ENCODE data around the gene SLC45A1. TPM values are rescaled to one million over a fixed set of nuclear protein-coding genes. Genes with fewer than 3 reads are reported as not detected.
"Not testable (repeated sequence)": the region's sequence is repeated elsewhere in the genome, so short reads cannot be mapped to it uniquely, and the experiment has no call there.

Gene SLC45A1
- total RNA-seq, 2 experiments from 2014 or later = 0.48 to 0.49 TPM

DNA sequence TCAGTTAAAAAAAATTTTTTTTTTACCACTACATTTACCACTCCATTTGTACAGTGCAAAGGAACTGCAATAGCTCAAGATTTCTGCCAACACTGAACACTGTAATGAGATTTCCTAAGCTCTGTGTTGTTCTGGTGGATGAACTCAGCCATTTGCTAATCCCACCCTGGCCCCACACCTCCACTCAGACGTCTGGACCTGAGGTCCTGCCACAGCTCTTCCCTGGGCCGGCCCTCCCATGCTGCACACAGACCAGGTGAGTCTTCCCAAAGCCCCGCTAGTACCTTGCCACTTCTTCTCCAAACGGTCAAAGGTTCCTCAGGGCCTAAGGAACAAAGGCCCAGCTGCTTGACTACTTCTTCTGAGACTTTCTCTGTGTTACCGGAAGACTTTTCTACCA, 56.4 kb downstream of the SLC45A1 start:
- POLR2A ChIA-PET = no interaction called here
- H3K27ac Mint-ChIP-seq = peak overlapping the region; percentile 73
- CTCF ChIA-PET = interaction anchor here (0.5 to 4.2 kb wide), 4 partner anchors 8 to 490 kb away, joined by 4 to 19 read pairs (median 6); no protein-coding TSS in a partner anchor
- DNase-seq (no peak), ATAC-seq (no peak)
- H3K4me1 Mint-ChIP-seq = peaks cover 72% of the 10 kb centered on the region
- H3K9me3 Mint-ChIP-seq (ENCODE audit: low read depth) = no peaks in the 10 kb centered on the region
- H3K27me3 Mint-ChIP-seq = no peaks in the 10 kb centered on the region
- H3K4me3 Mint-ChIP-seq = no peak overlapping the region
- H3K36me3 Mint-ChIP-seq (ENCODE audit: low read depth) = peaks cover 21% of the 10 kb centered on the region
- intact Hi-C loops (cut with DNase I, micrococcal nuclease) = no loop called here

GRCh38 chr1:8374812-8375211, 56.9 kb downstream of the SLC45A1 start:
- Mint-ChIP-seq H3K4me1 (peaks cover 74% of the 10 kb centered on the region), H3K9me3 (ENCODE audit: low read depth) (no peaks in the 10 kb centered on the region), H3K36me3 (ENCODE audit: low read depth) (peaks cover 21% of the 10 kb centered on the region), H3K4me3 (no peak overlapping the region), H3K27me3 (no peaks in the 10 kb centered on the region), H3K27ac (peak overlapping the region; percentile 73)
- intact Hi-C loops (cut with DNase I, micrococcal nuclease) = no loop called here
- ChIA-PET POLR2A (no interaction called here), CTCF (interaction anchor here (0.5 to 1.3 kb wide), 2 partner anchors 187 to 490 kb away, joined by 4 read pairs; no protein-coding TSS in a partner anchor)
- peak; percentile 50 for DNase-seq
- peak; percentile 57 for ATAC-seq

GRCh38 chr1:8376358-8376840, 58.5 kb downstream of the SLC45A1 start:
- no peaks in the 10 kb centered on the region for H3K27me3 Mint-ChIP-seq
- CTCF ChIA-PET = interaction anchor here (0.6 to 3.2 kb wide), 2 partner anchors 10 to 347 kb away, joined by 3 to 10 read pairs; no protein-coding TSS in a partner anchor
- ATAC-seq (no peak), DNase-seq (no peak)
- intact Hi-C loops (cut with DNase I, micrococcal nuclease) = no loop called here
- H3K9me3 Mint-ChIP-seq (ENCODE audit: low read depth) = no peaks in the 10 kb centered on the region
- peak overlapping the region; percentile 42 for H3K27ac Mint-ChIP-seq
- H3K4me3 Mint-ChIP-seq = no peak overlapping the region
- H3K4me1 Mint-ChIP-seq = peaks cover 76% of the 10 kb centered on the region
- H3K36me3 Mint-ChIP-seq (ENCODE audit: low read depth) = peaks cover 22% of the 10 kb centered on the region
- POLR2A ChIA-PET = interaction anchor here (0.6 to 0.7 kb wide), 2 partner anchors 270 to 339 kb away, joined by 3 read pairs; no protein-coding TSS in a partner anchor

DNA sequence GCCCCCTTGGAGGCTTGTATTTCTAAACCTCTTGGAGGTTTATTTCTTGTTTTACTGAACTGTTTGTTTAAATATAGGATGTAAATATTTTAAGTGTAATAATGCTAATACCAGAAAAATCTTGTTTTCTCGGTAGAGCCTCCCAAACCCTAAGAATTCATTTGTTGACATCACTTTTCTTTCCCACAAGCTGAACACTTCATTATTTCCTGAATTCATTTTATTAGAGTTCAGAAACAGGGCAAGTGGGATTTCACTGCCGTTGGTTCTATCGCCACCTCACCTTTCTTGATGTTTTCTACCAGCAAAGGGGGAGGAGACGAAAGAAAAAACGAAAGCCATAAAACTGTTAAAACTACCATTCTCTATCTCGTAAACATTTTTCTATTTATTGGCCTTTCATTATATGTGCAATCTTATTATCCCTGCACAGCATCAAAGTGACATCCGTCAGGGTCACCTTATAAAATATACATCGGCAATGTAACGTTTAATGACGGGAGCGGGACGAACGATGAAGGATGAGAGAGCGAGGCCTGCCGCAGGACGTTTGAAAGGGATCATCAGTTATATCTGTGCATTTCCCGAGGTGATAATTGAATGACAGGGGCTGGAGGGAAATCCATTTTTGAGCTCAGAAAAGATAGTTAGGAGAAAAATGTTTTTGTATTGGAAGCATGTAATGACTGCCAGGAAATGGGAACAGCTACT, 59.5 kb downstream of the SLC45A1 start:
- CTCF ChIA-PET = interaction anchor here (0.6 to 3.2 kb wide), 4 partner anchors 9 to 403 kb away, joined by 3 to 10 read pairs (median 4); no protein-coding TSS in a partner anchor
- POLR2A ChIA-PET = interaction anchor here (0.7 kb wide), 1 partner anchor 271 kb away, joined by 3 read pairs; no protein-coding TSS in a partner anchor
- intact Hi-C loops (cut with DNase I, micrococcal nuclease) = no loop called here

GRCh38 chr1:8378178-8378577, 60.3 kb downstream of the SLC45A1 start:
- no peak for ATAC-seq
- H3K4me1 Mint-ChIP-seq = peaks cover 82% of the 10 kb centered on the region
- no peaks in the 10 kb centered on the region for H3K27me3 Mint-ChIP-seq
- peaks cover 19% of the 10 kb centered on the region for H3K36me3 Mint-ChIP-seq (ENCODE audit: low read depth)
- no peak overlapping the region for H3K4me3 Mint-ChIP-seq
- POLR2A ChIA-PET = interaction anchor here (0.6 kb wide), 2 partner anchors 210 to 260 kb away, joined by 3 to 4 read pairs; no protein-coding TSS in a partner anchor
- H3K9me3 Mint-ChIP-seq (ENCODE audit: low read depth) = no peaks in the 10 kb centered on the region
- H3K27ac Mint-ChIP-seq = peak overlapping the region; percentile 44
- CTCF ChIA-PET = interaction anchor here (0.7 to 3.2 kb wide), 3 partner anchors 9 to 404 kb away, joined by 3 to 10 read pairs (median 4); no protein-coding TSS in a partner anchor
- intact Hi-C loops (cut with DNase I, micrococcal nuclease) = no loop called here
- DNase-seq = no peak

More for the DNA sequence above, 59.5 kb downstream of the SLC45A1 start:
- peaks cover 82% of the 10 kb centered on the region for H3K4me1 Mint-ChIP-seq
- H3K4me3 Mint-ChIP-seq = no peak overlapping the region
- peaks cover 17% of the 10 kb centered on the region for H3K36me3 Mint-ChIP-seq (ENCODE audit: low read depth)
- peak overlapping the region; percentile 19 for H3K27ac Mint-ChIP-seq
- no peaks in the 10 kb centered on the region for H3K9me3 Mint-ChIP-seq (ENCODE audit: low read depth)
- DNase-seq = no peak
- no peaks in the 10 kb centered on the region for H3K27me3 Mint-ChIP-seq
- ATAC-seq = no peak

GRCh38 chr1:8378981-8379470, 61.1 kb downstream of the SLC45A1 start:
- Mint-ChIP-seq H3K27me3 (no peaks in the 10 kb centered on the region), H3K4me1 (peaks cover 81% of the 10 kb centered on the region), H3K4me3 (no peak overlapping the region), H3K9me3 (ENCODE audit: low read depth) (no peaks in the 10 kb centered on the region), H3K27ac (peak overlapping the region; percentile 3), H3K36me3 (ENCODE audit: low read depth) (peaks cover 20% of the 10 kb centered on the region)
- intact Hi-C loops (cut with DNase I, micrococcal nuclease) = no loop called here
- ATAC-seq = no peak
- ChIA-PET CTCF (interaction anchor here (0.6 to 3.2 kb wide), 2 partner anchors 8 to 42 kb away, joined by 3 to 10 read pairs; no protein-coding TSS in a partner anchor), POLR2A (no interaction called here)
- no peak for DNase-seq

DNA sequence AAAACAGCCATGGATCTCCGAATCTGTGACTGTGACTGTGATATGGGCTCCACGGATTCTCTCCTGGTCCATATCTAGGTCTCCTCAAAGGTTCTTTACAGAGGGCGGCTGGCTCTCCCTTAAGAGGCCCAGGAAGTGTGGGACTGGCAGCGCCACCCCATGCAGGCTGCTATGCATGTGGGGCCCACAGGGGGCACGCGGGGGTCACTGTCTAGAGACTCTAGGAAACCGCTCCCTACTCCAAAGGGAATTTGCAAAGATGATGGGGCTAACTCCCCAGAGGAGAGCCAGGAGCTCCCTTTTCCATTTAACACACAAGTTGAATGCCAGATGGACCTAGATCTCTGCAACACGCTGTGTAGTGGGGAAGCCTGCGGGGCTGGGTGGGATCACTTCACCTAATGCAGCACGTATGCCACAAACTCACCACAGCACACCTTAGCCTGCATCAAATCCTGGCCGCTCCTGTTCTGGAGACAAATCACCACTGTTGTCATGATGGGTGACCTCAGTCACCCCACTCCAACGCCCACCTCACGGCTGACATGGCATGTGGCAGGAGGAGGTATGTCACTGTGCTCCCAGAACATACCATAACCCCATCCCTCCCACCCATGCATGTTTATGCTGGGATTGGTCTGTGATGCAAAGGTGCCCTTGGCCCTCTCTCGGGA, 61.7 kb downstream of the SLC45A1 start:
- CTCF ChIA-PET = interaction anchor here (1.1 to 3.2 kb wide), 5 partner anchors 7 to 348 kb away, joined by 3 to 10 read pairs (median 5); no protein-coding TSS in a partner anchor
- POLR2A ChIA-PET = no interaction called here
- peaks cover 25% of the 10 kb centered on the region for H3K36me3 Mint-ChIP-seq (ENCODE audit: low read depth)
- H3K9me3 Mint-ChIP-seq (ENCODE audit: low read depth) = no peaks in the 10 kb centered on the region
- H3K27me3 Mint-ChIP-seq = no peaks in the 10 kb centered on the region
- H3K4me1 Mint-ChIP-seq = peaks cover 83% of the 10 kb centered on the region
- DNase-seq (no peak), ATAC-seq (no peak)
- intact Hi-C loops (cut with DNase I, micrococcal nuclease) = no loop called here
- no peak overlapping the region for H3K4me3 Mint-ChIP-seq
- H3K27ac Mint-ChIP-seq = no peak overlapping the region

GRCh38 chr1:8380310-8380709, 62.4 kb downstream of the SLC45A1 start:
- Mint-ChIP-seq H3K4me1 (peaks cover 83% of the 10 kb centered on the region), H3K36me3 (ENCODE audit: low read depth) (peaks cover 26% of the 10 kb centered on the region)
- ATAC-seq; DNase-seq; H3K4me3 Mint-ChIP-seq; H3K27me3 Mint-ChIP-seq; intact Hi-C loops (cut with DNase I, micrococcal nuclease); H3K27ac Mint-ChIP-seq; H3K9me3 Mint-ChIP-seq (ENCODE audit: low read depth): not testable (repeated sequence)
- CTCF ChIA-PET = interaction anchor here (1.1 to 2.4 kb wide), 4 partner anchors 9 to 347 kb away, joined by 3 to 6 read pairs (median 4); no protein-coding TSS in a partner anchor
- POLR2A ChIA-PET = interaction anchor here (0.6 kb wide), 1 partner anchor 471 kb away, joined by 5 read pairs; no protein-coding TSS in a partner anchor

DNA sequence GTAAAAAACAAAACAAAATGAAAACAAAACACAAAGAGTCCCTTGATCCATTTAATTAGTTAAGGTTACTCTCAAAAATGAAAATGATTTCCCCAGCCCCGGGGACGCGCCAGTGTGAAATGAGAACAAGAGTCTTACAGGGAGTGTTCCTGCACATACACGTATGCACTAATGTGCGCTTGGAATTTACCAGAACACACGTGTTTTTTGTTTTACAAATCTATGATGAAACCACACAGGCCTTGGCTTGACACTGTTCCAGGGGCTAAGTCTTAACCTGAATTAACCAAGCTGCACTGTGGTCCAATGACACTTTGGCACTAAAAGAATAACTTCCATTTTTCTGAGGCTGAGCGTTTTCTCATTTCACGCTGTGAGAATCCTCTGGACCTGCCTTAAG, 63.7 kb downstream of the SLC45A1 start:
- peak overlapping the region; percentile 39 for H3K27ac Mint-ChIP-seq
- ATAC-seq = no peak
- POLR2A ChIA-PET = no interaction called here
- H3K27me3 Mint-ChIP-seq = no peaks in the 10 kb centered on the region
- DNase-seq = no peak
- no peak overlapping the region for H3K4me3 Mint-ChIP-seq
- CTCF ChIA-PET = interaction anchor here (2.4 to 2.8 kb wide), 2 partner anchors 9 to 29 kb away, joined by 5 to 19 read pairs; no protein-coding TSS in a partner anchor
- H3K4me1 Mint-ChIP-seq = peaks cover 83% of the 10 kb centered on the region
- H3K36me3 Mint-ChIP-seq (ENCODE audit: low read depth) = peaks cover 26% of the 10 kb centered on the region
- intact Hi-C loops (cut with DNase I, micrococcal nuclease) = no loop called here
- H3K9me3 Mint-ChIP-seq (ENCODE audit: low read depth) = no peaks in the 10 kb centered on the region

GRCh38 chr1:8382051-8382505, 64.2 kb downstream of the SLC45A1 start:
- no peak for DNase-seq
- no peaks in the 10 kb centered on the region for H3K27me3 Mint-ChIP-seq
- no peak for ATAC-seq
- intact Hi-C loops (cut with DNase I, micrococcal nuclease) = no loop called here
- CTCF ChIA-PET = interaction anchor here (0.9 to 2.8 kb wide), 5 partner anchors 10 to 30 kb away, joined by 3 to 19 read pairs (median 4); no protein-coding TSS in a partner anchor
- peak overlapping the region; percentile 39 for H3K27ac Mint-ChIP-seq
- no peak overlapping the region for H3K4me3 Mint-ChIP-seq
- peaks cover 86% of the 10 kb centered on the region for H3K4me1 Mint-ChIP-seq
- POLR2A ChIA-PET = interaction anchor here (0.7 kb wide), 1 partner anchor 8 kb away, joined by 3 read pairs; no protein-coding TSS in a partner anchor
- peaks cover 27% of the 10 kb centered on the region for H3K36me3 Mint-ChIP-seq (ENCODE audit: low read depth)
- no peaks in the 10 kb centered on the region for H3K9me3 Mint-ChIP-seq (ENCODE audit: low read depth)
